ENCODE measurements around the gene DOCK7. TPM values are rescaled to one million over a fixed set of nuclear protein-coding genes. Genes with fewer than 3 reads are reported as not detected.

DOCK7 gene
- total and polyA plus RNA-seq, 4 donors = 5.6 to 35.1 (median 21.7) TPM

GRCh38 chr1:62712336-62713243, 24.4 kb upstream of the DOCK7 start:
- no peak for TF ChIP-seq FOXA1 (IDR thresholded peaks at IDR 0.05)
- TF ChIP-seq HNF4A (conservative IDR thresholded peaks at IDR 0.05) = no peak
- TF ChIP-seq RAD21 (IDR thresholded peaks at IDR 0.05) = no peak
- TF ChIP-seq CTCF (IDR thresholded peaks at IDR 0.05; ENCODE audit: low read depth, low read length, missing input control) = no peak
- no peak for TF ChIP-seq RXRA (IDR thresholded peaks at IDR 0.05)
- TF ChIP-seq TAF1 (conservative IDR thresholded peaks at IDR 0.05) = no peak
- TF ChIP-seq SP1 (IDR thresholded peaks at IDR 0.05) = no peak
- TF ChIP-seq JUND (IDR thresholded peaks at IDR 0.05) = no peak
- WGBS = 97% methylated on average over 3 of the region's 3 CpGs
- Histone ChIP-seq H3K9ac (ENCODE audit: low read depth in 1 of 2, low read length in 2 of 2) (no peak overlapping the region), H3K27ac (ENCODE audit: low read depth in 1 of 2, low read length in 2 of 2) (no peak overlapping the region), H3K9me3 (ENCODE audit: control insufficient read depth in 4 of 4, low read length in 3 of 4) (no peaks in the 10 kb centered on the region), H3K4me3 (ENCODE audit: low read depth in 1 of 3, low read length in 3 of 3) (no peak overlapping the region), H3K36me3 (ENCODE audit: control insufficient read depth in 4 of 4, insufficient read depth in 3 of 4, low read depth in 1 of 4, low read length in 3 of 4) (no peaks in the 10 kb centered on the region), H3K4me1 (ENCODE audit: control insufficient read depth in 4 of 4, insufficient read depth in 4 of 4, low read length in 3 of 4) (no peaks in the 10 kb centered on the region), H3K27me3 (ENCODE audit: control insufficient read depth in 4 of 4, insufficient read depth in 4 of 4, low read length in 3 of 4) (no peaks in the 10 kb centered on the region)
- no peak for DNase-seq (ENCODE audit: low spot score)

- H3K27ac ChIP-seq (ENCODE audit: low read depth in 1 of 2, low read length in 2 of 2) = no peak overlapping the region
- WGBS = 86% methylated on average over 2 of the region's 2 CpGs
- no peaks in the 10 kb centered on the region for H3K9me3 ChIP-seq (ENCODE audit: control insufficient read depth in 4 of 4, low read length in 3 of 4)
- H3K27me3 ChIP-seq (ENCODE audit: control insufficient read depth in 4 of 4, insufficient read depth in 4 of 4, low read length in 3 of 4) = no peaks in the 10 kb centered on the region
- H3K36me3 ChIP-seq (ENCODE audit: control insufficient read depth in 4 of 4, insufficient read depth in 3 of 4, low read depth in 1 of 4, low read length in 3 of 4) = no peaks in the 10 kb centered on the region
- DNase-seq (ENCODE audit: low spot score) = no peak
- H3K4me3 ChIP-seq (ENCODE audit: low read depth in 1 of 3, low read length in 3 of 3) = no peak overlapping the region
- no peaks in the 10 kb centered on the region for H3K4me1 ChIP-seq (ENCODE audit: control insufficient read depth in 4 of 4, insufficient read depth in 4 of 4, low read length in 3 of 4)
- TF ChIP-seq ATF3 (IDR thresholded peaks at IDR 0.05) (no peak), TAF1 (conservative IDR thresholded peaks at IDR 0.05) (no peak), YY1 (IDR thresholded peaks at IDR 0.05) (no peak), NR2F2 (IDR thresholded peaks at IDR 0.05) (no peak), MAX (IDR thresholded peaks at IDR 0.05) (no peak), ZBTB33 (IDR thresholded peaks at IDR 0.05) (no peak), FOXA2 (IDR thresholded peaks at IDR 0.05) (no peak), EGR1 (IDR thresholded peaks at IDR 0.05; ENCODE audit: low read depth in 2 of 2) (no peak), RAD21 (IDR thresholded peaks at IDR 0.05) (no peak), GABPA (IDR thresholded peaks at IDR 0.05 in 1 of 2, conservative IDR thresholded peaks at IDR 0.05 in 1 of 2) (no peak)
- no peak overlapping the region for H3K9ac ChIP-seq (ENCODE audit: low read depth in 1 of 2, low read length in 2 of 2)
These were observed 19.5 kb upstream of the DOCK7 start for GRCh38 chr1:62707744-62708120.

Measured in liver (tissue), 9 donors.